Coronary artery (tissue), 2 donors: ENCODE measurements around the gene BNC2.

Source experiments
- DNase-seq: peaks from one replicate; pipeline ENCODE4 v3.0.0-alpha.2; 2017; ENCODE audit warnings: low spot score
- H3K27ac ChIP-seq, 2 donors: fragments of 200-600 bp; sonication (generic); one replicate each; pipeline ENCODE4 v1.5.1; 2016 to 2019
- H3K4me3 ChIP-seq: fragments of 200-600 bp; sonication (generic); 2 replicates; pipeline ENCODE4 v1.5.1; 2016; ENCODE audit warnings: mild to moderate bottlenecking, moderate library complexity
- TF ChIP-seq, protein P1 (sequence below): fragments of 200-600 bp; sonication (generic); IDR thresholded peaks from one replicate; pipeline ENCODE4 v1.5.1; 2019; ENCODE audit warnings: antibody characterized with exemption

Gene BNC2

DNA sequence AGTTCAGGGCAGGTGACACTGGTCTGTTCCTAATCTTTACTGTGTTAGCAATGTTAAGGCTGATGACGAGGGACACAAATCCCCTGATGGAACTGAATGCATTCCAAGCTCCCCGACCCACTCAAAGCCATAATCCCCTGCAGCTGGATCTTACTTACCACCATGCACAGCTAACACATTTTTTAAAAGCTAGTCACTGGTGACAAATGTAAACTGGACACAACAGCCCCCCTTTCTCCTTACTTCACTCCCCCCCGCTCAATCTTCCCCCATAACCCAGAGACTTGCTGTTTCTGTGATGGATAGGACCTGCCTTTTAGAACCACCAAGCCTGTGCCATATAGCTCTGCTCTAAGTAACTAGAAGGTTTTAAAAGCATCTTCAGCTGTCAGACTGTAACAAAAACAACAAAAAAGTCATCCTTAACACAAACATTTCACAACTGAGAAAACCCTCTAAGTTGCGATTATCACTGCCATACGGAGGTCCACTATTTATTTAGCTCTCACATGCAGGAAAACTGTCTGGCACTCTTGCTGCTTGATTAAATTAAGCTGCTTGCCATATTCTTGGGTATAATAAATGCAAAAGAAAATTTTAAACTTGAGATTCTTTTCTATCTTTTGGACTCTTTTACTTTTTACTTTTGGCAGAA is 44.4 kb downstream of the BNC2 start:
- Histone ChIP-seq H3K4me3 (no peak overlapping the region), H3K27ac (no peak overlapping the region)
- DNase-seq, result no peak
- TF ChIP-seq, protein P1, sequence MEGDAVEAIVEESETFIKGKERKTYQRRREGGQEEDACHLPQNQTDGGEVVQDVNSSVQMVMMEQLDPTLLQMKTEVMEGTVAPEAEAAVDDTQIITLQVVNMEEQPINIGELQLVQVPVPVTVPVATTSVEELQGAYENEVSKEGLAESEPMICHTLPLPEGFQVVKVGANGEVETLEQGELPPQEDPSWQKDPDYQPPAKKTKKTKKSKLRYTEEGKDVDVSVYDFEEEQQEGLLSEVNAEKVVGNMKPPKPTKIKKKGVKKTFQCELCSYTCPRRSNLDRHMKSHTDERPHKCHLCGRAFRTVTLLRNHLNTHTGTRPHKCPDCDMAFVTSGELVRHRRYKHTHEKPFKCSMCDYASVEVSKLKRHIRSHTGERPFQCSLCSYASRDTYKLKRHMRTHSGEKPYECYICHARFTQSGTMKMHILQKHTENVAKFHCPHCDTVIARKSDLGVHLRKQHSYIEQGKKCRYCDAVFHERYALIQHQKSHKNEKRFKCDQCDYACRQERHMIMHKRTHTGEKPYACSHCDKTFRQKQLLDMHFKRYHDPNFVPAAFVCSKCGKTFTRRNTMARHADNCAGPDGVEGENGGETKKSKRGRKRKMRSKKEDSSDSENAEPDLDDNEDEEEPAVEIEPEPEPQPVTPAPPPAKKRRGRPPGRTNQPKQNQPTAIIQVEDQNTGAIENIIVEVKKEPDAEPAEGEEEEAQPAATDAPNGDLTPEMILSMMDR, result no peak

GRCh38 chr9:16825331-16825725 is 45.1 kb downstream of the BNC2 start:
- Histone ChIP-seq H3K27ac (no peak overlapping the region), H3K4me3 (no peak overlapping the region)
- no peak for DNase-seq
- TF ChIP-seq, protein P1, result no peak

- DNase-seq, result no peak
- TF ChIP-seq, protein P1, result no peak
- Histone ChIP-seq H3K4me3 (no peak overlapping the region), H3K27ac (no peak overlapping the region)
Observed at GRCh38 chr9:16824545-16825330, 45.7 kb downstream of the BNC2 start.

GRCh38 chr9:16823906-16824305 is 46.6 kb downstream of the BNC2 start:
- H3K4me3 ChIP-seq, result no peak overlapping the region
- TF ChIP-seq, protein P1, result no peak
- no peak for DNase-seq
- no peak overlapping the region for H3K27ac ChIP-seq

DNA sequence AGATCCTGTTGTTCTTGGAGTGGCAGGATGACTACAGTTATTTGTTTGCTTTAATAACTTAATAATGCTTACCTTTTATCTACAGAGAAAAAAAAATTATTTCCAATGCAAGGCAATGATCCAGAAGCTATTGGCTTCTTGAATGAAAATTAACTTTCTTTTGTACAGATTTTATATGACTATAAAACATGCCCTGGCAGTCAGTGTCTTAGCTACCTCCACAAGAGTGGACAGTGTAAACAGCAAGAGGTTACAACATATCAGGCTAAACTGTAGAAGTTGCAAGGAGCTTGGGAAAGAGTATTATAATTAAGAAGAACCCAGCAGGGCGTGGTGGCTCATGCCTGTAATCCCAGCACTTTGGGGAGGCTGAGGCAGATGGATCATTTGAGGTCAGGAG is 49.1 kb downstream of the BNC2 start:
- Histone ChIP-seq H3K4me3 (no peak overlapping the region), H3K27ac (no peak overlapping the region)
- TF ChIP-seq, protein P1, result no peak
- no peak for DNase-seq

DNA sequence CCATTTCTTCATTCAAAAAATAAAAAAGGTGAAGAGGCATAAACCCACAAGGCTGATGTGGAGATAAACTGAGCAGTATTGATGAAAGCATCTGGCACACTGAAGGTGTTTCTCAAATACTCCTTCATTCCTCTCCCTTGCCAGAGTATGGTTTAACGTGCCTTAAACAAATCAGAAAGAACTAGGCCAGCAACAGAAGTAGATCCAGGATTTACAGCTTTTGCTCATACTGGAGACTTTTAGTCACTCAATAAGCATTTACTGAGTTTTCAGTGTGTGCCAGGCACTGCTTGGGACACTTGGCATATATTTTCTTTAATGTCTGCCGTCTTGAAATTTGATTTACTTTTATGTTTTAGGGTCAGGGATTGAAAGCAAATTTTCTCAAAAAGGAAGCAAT is 53.0 kb downstream of the BNC2 start:
- Histone ChIP-seq H3K27ac (no peak overlapping the region), H3K4me3 (no peak overlapping the region)
- TF ChIP-seq, protein P1, result no peak
- DNase-seq, result no peak

DNA sequence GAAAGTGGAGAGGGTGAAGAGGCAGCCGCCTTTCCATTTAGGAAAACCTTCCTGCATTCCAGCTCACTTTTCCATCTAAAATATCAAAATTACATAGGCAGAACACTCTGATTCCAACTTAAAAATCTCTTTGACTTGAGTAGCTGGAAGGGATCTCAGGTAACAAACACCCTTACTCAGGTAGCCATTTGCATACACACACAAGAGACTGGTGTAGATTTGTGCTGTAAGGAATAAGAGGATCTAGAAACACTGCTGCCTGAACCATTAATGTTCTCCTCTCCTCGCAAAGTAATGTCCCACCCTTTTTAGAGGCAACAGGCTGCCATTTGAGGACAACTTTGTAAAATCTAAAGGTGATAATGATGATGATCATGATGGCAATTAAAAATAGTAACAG is 53.5 kb downstream of the BNC2 start:
- no peak overlapping the region for H3K4me3 ChIP-seq
- no peak for DNase-seq
- TF ChIP-seq, protein P1, result no peak
- H3K27ac ChIP-seq, result no peak overlapping the region
